Esophagus muscularis mucosa (tissue), 4 donors: ENCODE results near the gene RAB44. TPM values are rescaled to one million over a fixed set of nuclear protein-coding genes. Genes with fewer than 3 reads are reported as not detected.

ENCODE experiments used
- DNase-seq: peaks from one replicate; pipeline ENCODE4 v3.0.0-alpha.2; 2017; ENCODE audit errors: extremely low spot score
- H3K27ac ChIP-seq, 4 donors: fragments of 200-600 bp; sonication (generic); replicated peaks in 1 of 4; 1 replicate in 3 of 4; 2 replicates in 1 of 4; pipeline ENCODE4 v1.5.1; 2016 to 2019; ENCODE audit warnings: mild to moderate bottlenecking in 1 of 4
- H3K27me3 ChIP-seq, 4 donors: fragments of 200-600 bp; sonication (generic); one replicate each; pipeline versions ENCODE4 v1.5.1 to v1.6.0; 2016 to 2019
- H3K36me3 ChIP-seq, 4 donors: fragments of 200-600 bp; sonication (generic); one replicate each; pipeline ENCODE4 v1.5.1; 2016 to 2019
- H3K4me1 ChIP-seq, 4 donors: fragments of 200-600 bp; sonication (generic); one replicate each; pipeline ENCODE4 v1.5.1; 2016 to 2019
- H3K4me3 ChIP-seq, 4 donors: fragments of 200-600 bp; sonication (generic); 1 replicate in 2 of 4; 2 replicates in 2 of 4; pipeline ENCODE4 v1.5.1; 2016 to 2019; ENCODE audit warnings: mild to moderate bottlenecking in 4 of 4, moderate library complexity in 1 of 4
- H3K9me3 ChIP-seq, 4 donors: fragments of 200-600 bp; sonication (generic); 1 replicate in 3 of 4; 2 replicates in 1 of 4; pipeline ENCODE4 v1.5.1; 2016 to 2019
- EP300 ChIP-seq: sonication (generic); formaldehyde crosslinking; IDR thresholded peaks from one replicate; pipeline ENCODE4 v1.6.1; 2017; ENCODE audit warnings: antibody characterized with exemption
- POLR2A ChIP-seq: fragments of 450-650 bp; IDR thresholded peaks from one replicate; pipeline ENCODE4 v1.6.1; 2017; ENCODE audit warnings: antibody characterized with exemption, moderate library complexity, mild to moderate bottlenecking, low read depth
- POLR2AphosphoS5 ChIP-seq, 2 donors: sonication (generic); formaldehyde crosslinking; IDR thresholded peaks; one replicate each; pipeline ENCODE4 v1.6.1; 2017; ENCODE audit warnings: antibody characterized with exemption in 2 of 2
- WGBS: methylation state at CpG from one replicate; pipeline ENCODE4 v1.1.5; 2018; 5-methylcytosine and 5-hydroxymethylcytosine counted together
- intact Hi-C: fragments of 100-400 bp; cut with DNase I; formaldehyde crosslinking; loops from one replicate; pipeline ENCODE4 v1.15.1; 2023
- total RNA-seq, 4 donors: library from RNA; depleted of rRNA; stranded (reverse); fragments of >200 nt; gene quantifications; one replicate each; pipeline versions ENCODE4 v1.1.0 to v1.2.1, GENCODE V29; 2016
- TF ChIP-seq, protein P1 (sequence below), 3 experiments: fragments of 200-600 bp in 2 of 3; fragments of 450-650 bp in 1 of 3; sonication (generic) in 2 of 3; IDR thresholded peaks; one replicate each; pipeline ENCODE4 v1.5.1; 2017 to 2019; ENCODE audit warnings: antibody characterized with exemption in 3 of 3, mild to moderate bottlenecking in 2 of 3, moderate library complexity in 1 of 3

The RAB44 gene
- total RNA-seq, 4 donors from 2014 or later: 0.19 to 1.5 (median 0.94) TPM

DNA sequence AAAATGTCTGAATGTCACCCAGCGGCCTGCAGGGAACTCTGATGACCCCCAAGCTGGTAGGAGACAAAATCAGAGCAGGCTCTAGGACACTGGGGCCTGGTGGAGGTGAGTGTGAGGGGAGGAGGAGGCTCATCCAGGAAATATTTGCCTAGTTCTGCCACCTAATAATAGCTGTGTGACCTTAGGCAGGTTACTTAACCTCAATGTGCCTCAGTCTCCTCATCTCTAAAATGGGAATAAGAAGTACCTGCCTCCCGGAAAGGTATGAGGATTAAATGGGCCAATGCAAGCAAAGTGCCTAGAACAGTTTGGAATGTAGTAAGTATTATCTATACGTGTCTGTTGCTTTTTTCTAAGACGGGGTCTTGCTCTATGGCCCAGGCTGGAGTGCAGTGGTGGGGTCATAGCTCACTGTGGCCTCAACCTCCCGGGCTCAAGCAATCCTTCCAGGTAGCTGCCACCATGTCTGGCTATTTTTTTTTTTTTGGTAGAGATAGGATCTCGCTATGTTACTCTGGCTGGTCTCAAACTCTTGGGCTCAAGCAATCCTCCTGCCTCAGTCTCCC lies 60.4 kb downstream of the RAB44 start:
- peaks cover 3 to 22% (median 16%) of the 10 kb centered on the region in 4 donors for H3K4me1 ChIP-seq
- no peaks in the 10 kb centered on the region for H3K27me3 ChIP-seq
- no peak for TF ChIP-seq POLR2A
- no peak for TF ChIP-seq POLR2AphosphoS5 (IDR thresholded peaks at IDR 0.05)
- TF ChIP-seq, protein P1, sequence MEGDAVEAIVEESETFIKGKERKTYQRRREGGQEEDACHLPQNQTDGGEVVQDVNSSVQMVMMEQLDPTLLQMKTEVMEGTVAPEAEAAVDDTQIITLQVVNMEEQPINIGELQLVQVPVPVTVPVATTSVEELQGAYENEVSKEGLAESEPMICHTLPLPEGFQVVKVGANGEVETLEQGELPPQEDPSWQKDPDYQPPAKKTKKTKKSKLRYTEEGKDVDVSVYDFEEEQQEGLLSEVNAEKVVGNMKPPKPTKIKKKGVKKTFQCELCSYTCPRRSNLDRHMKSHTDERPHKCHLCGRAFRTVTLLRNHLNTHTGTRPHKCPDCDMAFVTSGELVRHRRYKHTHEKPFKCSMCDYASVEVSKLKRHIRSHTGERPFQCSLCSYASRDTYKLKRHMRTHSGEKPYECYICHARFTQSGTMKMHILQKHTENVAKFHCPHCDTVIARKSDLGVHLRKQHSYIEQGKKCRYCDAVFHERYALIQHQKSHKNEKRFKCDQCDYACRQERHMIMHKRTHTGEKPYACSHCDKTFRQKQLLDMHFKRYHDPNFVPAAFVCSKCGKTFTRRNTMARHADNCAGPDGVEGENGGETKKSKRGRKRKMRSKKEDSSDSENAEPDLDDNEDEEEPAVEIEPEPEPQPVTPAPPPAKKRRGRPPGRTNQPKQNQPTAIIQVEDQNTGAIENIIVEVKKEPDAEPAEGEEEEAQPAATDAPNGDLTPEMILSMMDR (IDR thresholded peaks at IDR 0.05): no peak
- no peak for TF ChIP-seq EP300
- intact Hi-C loops: loop anchor here (2.0 to 5.0 kb wide), 2 partner anchors 71 to 133 kb away; no protein-coding TSS in a partner anchor
- no peak for DNase-seq
- no peak overlapping the region for H3K27ac ChIP-seq
- 86% methylated on average over 6 of the region's 6 CpGs for WGBS
- no peak overlapping the region for H3K4me3 ChIP-seq
- H3K36me3 ChIP-seq: no peaks in the 10 kb centered on the region
- no peaks in the 10 kb centered on the region for H3K9me3 ChIP-seq

DNA sequence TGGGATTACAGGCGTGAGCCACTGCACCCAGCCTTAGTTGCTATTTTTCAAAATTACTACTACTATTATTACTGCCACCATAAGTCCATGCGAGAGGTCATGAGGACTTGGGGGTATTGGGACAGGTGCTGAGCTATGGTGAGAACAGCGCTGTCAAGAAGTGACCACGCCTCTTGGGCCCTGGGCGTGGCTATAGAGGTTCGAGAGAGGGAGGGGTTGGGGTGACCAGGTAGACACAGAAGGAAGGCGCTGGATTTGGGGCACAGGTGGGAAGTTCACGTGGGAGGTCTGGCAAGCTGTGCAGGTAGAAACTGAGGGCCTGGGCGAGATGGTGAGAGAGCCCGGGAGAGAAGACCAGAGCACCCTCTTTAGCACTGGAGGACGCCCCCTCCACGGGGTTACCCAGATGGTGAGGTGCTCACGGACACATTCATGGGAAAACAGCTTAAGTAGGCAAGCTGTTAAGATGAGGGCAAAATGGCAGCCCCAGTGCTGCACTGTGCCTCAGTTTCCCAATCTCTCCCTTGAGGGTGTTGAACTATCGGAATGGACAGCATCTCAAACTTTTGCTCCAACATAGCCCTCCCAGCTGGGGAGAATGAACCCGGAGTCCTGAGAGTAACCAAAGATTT lies 61.0 kb downstream of the RAB44 start:
- TF ChIP-seq, protein P1 (IDR thresholded peaks at IDR 0.05): no peak
- TF ChIP-seq POLR2AphosphoS5 (IDR thresholded peaks at IDR 0.05) (no peak), POLR2A (no peak), EP300 (no peak)
- no peak for DNase-seq
- Histone ChIP-seq H3K9me3 (no peaks in the 10 kb centered on the region), H3K27me3 (no peaks in the 10 kb centered on the region), H3K4me1 (peaks cover 3 to 18% (median 16%) of the 10 kb centered on the region in 4 donors), H3K36me3 (no peaks in the 10 kb centered on the region), H3K27ac (no peak overlapping the region), H3K4me3 (no peak overlapping the region)
- WGBS: 74% methylated on average over 15 of the region's 15 CpGs
- intact Hi-C loops: loop anchor here (2.0 to 5.0 kb wide), 2 partner anchors 71 to 134 kb away; no protein-coding TSS in a partner anchor

DNA sequence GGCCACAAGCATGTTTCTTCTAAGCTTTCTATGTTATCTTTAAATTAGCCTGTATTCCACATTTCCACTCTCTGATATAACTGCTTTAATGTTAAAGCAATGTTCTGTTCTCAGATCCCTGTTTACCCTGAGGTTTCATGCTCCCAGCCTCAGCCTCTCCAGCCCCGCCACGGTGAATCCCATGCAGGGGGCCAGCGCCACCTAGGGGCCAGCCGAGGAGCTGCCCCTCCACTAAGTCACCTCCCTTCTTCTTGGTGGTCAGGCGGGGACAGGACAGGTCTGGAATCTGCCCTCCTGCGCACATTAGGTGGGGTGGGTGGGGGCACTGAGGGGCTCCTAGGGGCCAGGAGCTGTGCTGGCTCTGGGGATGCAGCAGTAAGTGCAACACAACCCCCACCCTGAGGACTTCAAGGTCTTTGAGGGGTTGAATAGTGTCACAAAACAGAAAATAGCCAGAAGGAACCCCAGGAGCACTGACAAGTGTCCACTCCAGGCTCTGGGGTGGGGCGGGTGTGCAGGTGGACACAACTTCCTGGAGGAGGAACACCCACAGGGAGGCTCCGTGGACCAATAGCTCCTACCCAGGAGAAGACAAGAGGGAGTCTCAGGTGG lies 61.6 kb downstream of the RAB44 start:
- no peaks in the 10 kb centered on the region for H3K27me3 ChIP-seq
- no peak overlapping the region for H3K4me3 ChIP-seq
- intact Hi-C loops: loop anchor here (2.0 to 5.0 kb wide), 2 partner anchors 72 to 134 kb away; no protein-coding TSS in a partner anchor
- no peaks in the 10 kb centered on the region for H3K36me3 ChIP-seq
- no peaks in the 10 kb centered on the region for H3K9me3 ChIP-seq
- DNase-seq: peak; percentile 94
- H3K4me1 ChIP-seq: peaks cover 3 to 18% (median 16%) of the 10 kb centered on the region in 4 donors
- peak in 1 of 2 donors; percentile 58 for TF ChIP-seq POLR2AphosphoS5 (IDR thresholded peaks at IDR 0.05)
- no peak for TF ChIP-seq POLR2A
- no peak for TF ChIP-seq EP300
- TF ChIP-seq, protein P1 (IDR thresholded peaks at IDR 0.05): peak in 2 of 3 experiments; percentile 96
- H3K27ac ChIP-seq: no peak overlapping the region
- 5% methylated on average over 7 of the region's 8 CpGs for WGBS

DNA sequence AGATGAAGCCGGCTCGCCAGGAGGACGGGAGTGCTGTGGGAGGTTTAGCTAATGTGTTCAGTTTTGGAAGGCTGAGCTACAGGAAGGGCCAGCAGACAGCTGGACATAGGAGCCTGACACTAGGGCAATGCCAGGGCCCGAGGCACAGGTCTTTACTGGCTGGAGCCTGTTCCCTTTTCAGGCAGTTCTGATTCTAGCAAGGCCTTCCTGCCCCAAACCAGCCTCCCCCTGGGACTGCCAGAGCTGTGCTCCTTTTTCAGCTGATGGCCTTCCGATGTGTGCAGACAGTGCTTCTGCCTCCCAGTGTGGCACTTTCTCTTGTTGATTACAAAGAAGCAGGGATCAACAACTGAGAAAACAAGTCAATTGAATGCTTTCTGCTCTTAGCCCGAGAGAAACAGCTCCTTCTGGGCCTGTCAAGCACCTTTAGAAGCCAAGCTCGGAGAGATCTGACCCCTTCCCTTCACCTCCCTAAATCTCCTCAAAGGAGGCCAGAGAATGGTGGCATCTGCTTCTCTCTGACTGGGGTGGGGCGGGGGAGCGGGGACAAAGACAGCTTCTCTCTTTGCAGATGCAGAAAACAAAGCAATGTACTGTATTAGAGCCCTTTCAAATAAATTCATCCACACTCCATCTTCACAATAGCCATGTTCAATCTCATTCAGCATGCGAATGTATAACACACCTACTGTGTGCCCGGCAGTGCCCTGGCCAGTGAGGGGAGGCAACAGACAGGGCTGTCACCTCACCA lies 63.2 kb downstream of the RAB44 start:
- 86% methylated on average over 10 of the region's 11 CpGs for WGBS
- Histone ChIP-seq H3K4me1 (peaks cover 6 to 24% (median 20%) of the 10 kb centered on the region in 4 donors), H3K4me3 (no peak overlapping the region), H3K36me3 (no peaks in the 10 kb centered on the region), H3K9me3 (no peaks in the 10 kb centered on the region), H3K27ac (no peak overlapping the region), H3K27me3 (no peaks in the 10 kb centered on the region)
- intact Hi-C loops: no loop called here
- TF ChIP-seq, protein P1 (IDR thresholded peaks at IDR 0.05): no peak
- TF ChIP-seq EP300 (no peak), POLR2A (no peak), POLR2AphosphoS5 (IDR thresholded peaks at IDR 0.05) (no peak)
- no peak for DNase-seq
